Suprapubic skin (tissue), 4 donors: Measurements from ENCODE around the gene RAD54L. TPM values are rescaled to one million over a fixed set of nuclear protein-coding genes. Genes with fewer than 3 reads are reported as not detected.
A peak's percentile ranks its signal among the peaks of the same experiment; 100 is the strongest.
"Not testable (repeated sequence)": the region's sequence is repeated elsewhere in the genome, so short reads cannot be mapped to it uniquely, and the experiment has no call there.

Source experiments
- DNase-seq, 2 donors: peaks; one replicate each; pipeline ENCODE4 v3.0.0-alpha.2; 2019; ENCODE audit warnings: low spot score in 2 of 2
- H3K27ac ChIP-seq: fragments of 200-600 bp; sonication (generic); one replicate; pipeline ENCODE4 v1.5.1; 2019
- H3K27me3 ChIP-seq: fragments of 200-600 bp; sonication (generic); one replicate; pipeline ENCODE4 v1.5.1; 2019
- H3K36me3 ChIP-seq: fragments of 200-600 bp; sonication (generic); one replicate; pipeline ENCODE4 v1.5.1; 2019
- H3K4me1 ChIP-seq: fragments of 200-600 bp; sonication (generic); one replicate; pipeline ENCODE4 v1.5.1; 2019
- H3K4me3 ChIP-seq: fragments of 200-600 bp; sonication (generic); one replicate; pipeline ENCODE4 v1.5.1; 2019; ENCODE audit warnings: mild to moderate bottlenecking
- H3K9me3 ChIP-seq: fragments of 200-600 bp; sonication (generic); one replicate; pipeline ENCODE4 v1.5.1; 2019
- CTCF ChIP-seq, 2 donors: fragments of 200-600 bp in 1 of 2; fragments of 450-650 bp in 1 of 2; sonication (generic) in 1 of 2; IDR thresholded peaks; one replicate each; pipeline ENCODE4 v1.5.1; 2016 to 2019; ENCODE audit warnings: antibody characterized with exemption in 2 of 2, mild to moderate bottlenecking in 1 of 2, moderate library complexity in 1 of 2
- EP300 ChIP-seq: sonication (generic); formaldehyde crosslinking; IDR thresholded peaks from one replicate; pipeline ENCODE4 v1.6.1; 2017; ENCODE audit warnings: antibody characterized with exemption
- POLR2A ChIP-seq, 2 donors: fragments of 450-650 bp; IDR thresholded peaks; one replicate each; pipeline ENCODE4 v1.6.1; 2017; ENCODE audit warnings: antibody characterized with exemption in 2 of 2, mild to moderate bottlenecking in 2 of 2, moderate library complexity in 2 of 2
- POLR2AphosphoS5 ChIP-seq, 3 donors: sonication (generic); formaldehyde crosslinking; IDR thresholded peaks; one replicate each; pipeline ENCODE4 v1.6.1; 2017; ENCODE audit warnings: antibody characterized with exemption in 3 of 3
- WGBS: methylation state at CpG from one replicate; pipeline ENCODE4 v1.1.5; 2018; 5-methylcytosine and 5-hydroxymethylcytosine counted together
- total RNA-seq, 4 donors: library from RNA; depleted of rRNA; stranded (reverse); fragments of >200 nt; gene quantifications; one replicate each; pipeline ENCODE4 v1.1.0, GENCODE V29; 2016

RAD54L gene
- total RNA-seq, 4 donors from 2014 or later = 1.1 to 6.1 (median 2.1) TPM

GRCh38 chr1:46306159-46306530 is 58.6 kb downstream of the RAD54L start:
- Histone ChIP-seq H3K27me3 (no peaks in the 10 kb centered on the region), H3K4me3 (no peak overlapping the region), H3K36me3 (peaks cover 21% of the 10 kb centered on the region), H3K4me1 (peaks cover 44% of the 10 kb centered on the region), H3K9me3 (no peaks in the 10 kb centered on the region), H3K27ac (no peak overlapping the region)
- no peak for DNase-seq
- TF ChIP-seq EP300 = no peak
- no peak for TF ChIP-seq POLR2A (IDR thresholded peaks at IDR 0.05)
- no peak for TF ChIP-seq POLR2AphosphoS5 (IDR thresholded peaks at IDR 0.05)
- TF ChIP-seq CTCF (IDR thresholded peaks at IDR 0.05) = no peak
- 93% methylated on average over 8 of the region's 8 CpGs for WGBS

GRCh38 chr1:46309401-46310159 is 62.0 kb downstream of the RAD54L start:
- Histone ChIP-seq H3K4me1 (peaks cover 34% of the 10 kb centered on the region), H3K27ac (no peak overlapping the region), H3K9me3 (no peaks in the 10 kb centered on the region), H3K27me3 (no peaks in the 10 kb centered on the region), H3K36me3 (peaks cover 55% of the 10 kb centered on the region), H3K4me3 (no peak overlapping the region)
- TF ChIP-seq POLR2AphosphoS5 (IDR thresholded peaks at IDR 0.05) = no peak
- no peak for TF ChIP-seq EP300
- WGBS = 88% methylated on average over 16 of the region's 16 CpGs
- no peak for DNase-seq

GRCh38 chr1:46310321-46310720 is 62.8 kb downstream of the RAD54L start:
- TF ChIP-seq CTCF (IDR thresholded peaks at IDR 0.05) (no peak), EP300 (no peak), POLR2AphosphoS5 (IDR thresholded peaks at IDR 0.05) (no peak), POLR2A (IDR thresholded peaks at IDR 0.05) (no peak)
- no peak for DNase-seq
- Histone ChIP-seq H3K4me1 (peaks cover 26% of the 10 kb centered on the region), H3K4me3 (no peak overlapping the region), H3K27ac (no peak overlapping the region), H3K27me3 (no peaks in the 10 kb centered on the region), H3K36me3 (peaks cover 62% of the 10 kb centered on the region), H3K9me3 (no peaks in the 10 kb centered on the region)
- WGBS = 96% methylated on average over 4 of the region's 4 CpGs

GRCh38 chr1:46315669-46316403 is 68.3 kb downstream of the RAD54L start:
- no peaks in the 10 kb centered on the region for H3K27me3 ChIP-seq
- H3K9me3 ChIP-seq = no peaks in the 10 kb centered on the region
- no peaks in the 10 kb centered on the region for H3K4me1 ChIP-seq
- H3K36me3 ChIP-seq = peaks cover 71% of the 10 kb centered on the region
- 78% methylated on average over 3 of the region's 3 CpGs for WGBS
- no peak overlapping the region for H3K27ac ChIP-seq
- no peak overlapping the region for H3K4me3 ChIP-seq
- TF ChIP-seq POLR2A (IDR thresholded peaks at IDR 0.05) = no peak
- TF ChIP-seq EP300 = no peak
- no peak for TF ChIP-seq CTCF (IDR thresholded peaks at IDR 0.05)
- no peak for TF ChIP-seq POLR2AphosphoS5 (IDR thresholded peaks at IDR 0.05)
- DNase-seq = no peak

GRCh38 chr1:46317323-46317722 is 69.8 kb downstream of the RAD54L start:
- H3K4me1 ChIP-seq = no peaks in the 10 kb centered on the region
- DNase-seq = no peak
- WGBS = 73% methylated on average over 1 of the region's 1 CpG
- TF ChIP-seq CTCF (IDR thresholded peaks at IDR 0.05) (no peak), POLR2AphosphoS5 (IDR thresholded peaks at IDR 0.05) (no peak), POLR2A (IDR thresholded peaks at IDR 0.05) (no peak), EP300 (no peak)
- no peak overlapping the region for H3K27ac ChIP-seq
- H3K36me3 ChIP-seq = peaks cover 56% of the 10 kb centered on the region
- no peaks in the 10 kb centered on the region for H3K9me3 ChIP-seq
- no peaks in the 10 kb centered on the region for H3K27me3 ChIP-seq
- no peak overlapping the region for H3K4me3 ChIP-seq

GRCh38 chr1:46319301-46319700 is 71.7 kb downstream of the RAD54L start:
- H3K36me3 ChIP-seq = peaks cover 36% of the 10 kb centered on the region
- H3K27me3 ChIP-seq, H3K9me3 ChIP-seq, H3K4me1 ChIP-seq, H3K27ac ChIP-seq, H3K4me3 ChIP-seq: not testable (repeated sequence)
- 93% methylated on average over 6 of the region's 6 CpGs for WGBS
- DNase-seq = peak in 1 of 2 donors; percentile 18

GRCh38 chr1:46319960-46320914 is 72.7 kb downstream of the RAD54L start:
- 81% methylated on average over 13 of the region's 13 CpGs for WGBS
- H3K36me3 ChIP-seq = peaks cover 27% of the 10 kb centered on the region
- H3K27ac ChIP-seq, H3K27me3 ChIP-seq, H3K9me3 ChIP-seq, H3K4me1 ChIP-seq, H3K4me3 ChIP-seq: not testable (repeated sequence)
- peak in 1 of 2 donors; percentile 38 for DNase-seq

GRCh38 chr1:46322191-46322590 is 74.6 kb downstream of the RAD54L start:
- DNase-seq = peak in 1 of 2 donors; percentile 3
- H3K4me1 ChIP-seq, H3K36me3 ChIP-seq, H3K27me3 ChIP-seq, H3K9me3 ChIP-seq, H3K4me3 ChIP-seq, H3K27ac ChIP-seq: not testable (repeated sequence)
- WGBS = 92% methylated on average over 6 of the region's 6 CpGs
